Measurements from ENCODE around the gene UCKL1.
"Not testable (repeated sequence)": the region's sequence is repeated elsewhere in the genome, so short reads cannot be mapped to it uniquely, and the experiment has no call there.

The UCKL1 gene

GRCh38 chr20:63944078-63944941 lies 11.9 kb downstream of the UCKL1 start:
- no peak for DNase-seq (ENCODE audit: low read depth in 1 of 2, low spot score in 1 of 2)

GRCh38 chr20:63943808-63944077 lies 12.5 kb downstream of the UCKL1 start:
- DNase-seq (ENCODE audit: low read depth in 1 of 2, low spot score in 1 of 2): no peak

GRCh38 chr20:63942969-63943807 lies 13.0 kb downstream of the UCKL1 start:
- DNase-seq (ENCODE audit: low read depth in 1 of 2, low spot score in 1 of 2): no peak

- no peak for DNase-seq (ENCODE audit: low read depth in 1 of 2, low spot score in 1 of 2)
These were observed 13.8 kb downstream of the UCKL1 start for GRCh38 chr20:63942250-63942951.

GRCh38 chr20:63941282-63942081 lies 14.7 kb downstream of the UCKL1 start:
- DNase-seq (ENCODE audit: low read depth in 1 of 2, low spot score in 1 of 2): no peak

GRCh38 chr20:63940472-63941266 lies 15.5 kb downstream of the UCKL1 start:
- DNase-seq (ENCODE audit: low read depth in 1 of 2, low spot score in 1 of 2): no peak

GRCh38 chr20:63940071-63940471 lies 16.1 kb downstream of the UCKL1 start:
- DNase-seq (ENCODE audit: low read depth in 1 of 2, low spot score in 1 of 2): no peak

- no peak for DNase-seq (ENCODE audit: low read depth in 1 of 2, low spot score in 1 of 2)
These were observed 16.9 kb downstream of the UCKL1 start for GRCh38 chr20:63939061-63939935.

GRCh38 chr20:63937596-63937995 lies 18.6 kb downstream of the UCKL1 start:
- DNase-seq (ENCODE audit: low read depth in 1 of 2, low spot score in 1 of 2): no peak

GRCh38 chr20:63935447-63935846 lies 20.8 kb downstream of the UCKL1 start:
- no peak for DNase-seq (ENCODE audit: low read depth in 1 of 2, low spot score in 1 of 2)

- no peak for DNase-seq (ENCODE audit: low read depth in 1 of 2, low spot score in 1 of 2)
These were observed 21.7 kb downstream of the UCKL1 start for GRCh38 chr20:63934271-63935068.

GRCh38 chr20:63933646-63934045 lies 22.6 kb downstream of the UCKL1 start:
- DNase-seq (ENCODE audit: low read depth in 1 of 2, low spot score in 1 of 2): no peak

- DNase-seq (ENCODE audit: low read depth in 1 of 2, low spot score in 1 of 2): no peak
These were observed 23.5 kb downstream of the UCKL1 start for GRCh38 chr20:63932606-63933160.

GRCh38 chr20:63931735-63932134 lies 24.5 kb downstream of the UCKL1 start:
- DNase-seq (ENCODE audit: low read depth in 1 of 2, low spot score in 1 of 2): no peak

GRCh38 chr20:63930971-63931553 lies 25.2 kb downstream of the UCKL1 start:
- no peak for DNase-seq (ENCODE audit: low read depth in 1 of 2, low spot score in 1 of 2)

GRCh38 chr20:63929473-63929883 lies 26.7 kb downstream of the UCKL1 start:
- not testable (repeated sequence) for DNase-seq (ENCODE audit: low read depth in 1 of 2, low spot score in 1 of 2)

GRCh38 chr20:63929071-63929470 lies 27.1 kb downstream of the UCKL1 start:
- no peak for DNase-seq (ENCODE audit: low read depth in 1 of 2, low spot score in 1 of 2)

GRCh38 chr20:63926298-63926697 lies 29.9 kb downstream of the UCKL1 start:
- no peak for DNase-seq (ENCODE audit: low read depth in 1 of 2, low spot score in 1 of 2)
